PC-9 (cell line): ENCODE results near the gene PDE6D.

Experiments used
- CTCF ChIP-seq: fragments of 200-600 bp; sonication (generic); conservative IDR thresholded peaks from 2 replicates; pipeline ENCODE4 v1.6.1; 2017; ENCODE audit warnings: mixed run types, antibody characterized with exemption, mild to moderate bottlenecking, moderate library complexity
- EZH2 ChIP-seq: fragments of 200-600 bp; sonication (generic); IDR thresholded peaks from 2 replicates; pipeline ENCODE4 v1.8.0; 2017; ENCODE audit warnings: antibody characterized with exemption, low read depth

GRCh38 chr2:231781798-231782726 lies 980 bp upstream of the PDE6D start:
- TF ChIP-seq CTCF (no peak), EZH2 (no peak)
